ENCODE measurements around the gene PJA2. TPM values are rescaled to one million over a fixed set of nuclear protein-coding genes. Genes with fewer than 3 reads are reported as not detected.

Gene PJA2
- total and polyA plus RNA-seq, 4 donors = 17.5 to 148 (median 61.3) TPM

- 97 to 98% methylated on average over 3 of the region's 3 CpGs for WGBS, 2 donors
- DNase-seq = no peak
- H3K9ac ChIP-seq (ENCODE audit: insufficient read depth in 1 of 2, low read length in 2 of 2) = no peak overlapping the region
- no peak for TF ChIP-seq CTCF (IDR thresholded peaks at IDR 0.05; ENCODE audit: control extremely low read depth, extremely low read depth)
- H3K4me3 ChIP-seq = no peak overlapping the region
- H3K9me3 ChIP-seq (ENCODE audit: control insufficient read depth in 4 of 4, insufficient read depth in 3 of 4, low read length in 3 of 4) = peaks cover 0 to 8% (median 4%) of the 10 kb centered on the region in 4 donors
- no peak overlapping the region for H3K27ac ChIP-seq (ENCODE audit: low read depth in 1 of 2, low read length in 1 of 2)
- H3K27me3 ChIP-seq (ENCODE audit: control insufficient read depth in 3 of 3, insufficient read depth in 3 of 3, low read length in 2 of 3) = no peaks in the 10 kb centered on the region
- no peaks in the 10 kb centered on the region for H3K4me1 ChIP-seq (ENCODE audit: control insufficient read depth in 5 of 5, insufficient read depth in 5 of 5, low read length in 5 of 5)
- no peak for ATAC-seq (ENCODE audit: insufficient read depth, low FRiP score)
- H3K36me3 ChIP-seq (ENCODE audit: control insufficient read depth in 4 of 4, insufficient read depth in 4 of 4, low read length in 4 of 4) = peaks cover 7 to 49% (median 31%) of the 10 kb centered on the region in 4 donors
These were observed 44.8 kb downstream of the PJA2 start for GRCh38 chr5:109364977-109365376.

- ATAC-seq (ENCODE audit: insufficient read depth, low FRiP score) = no peak
- WGBS, 2 donors = 83 to 87% methylated on average over 3 of the region's 3 CpGs
- Histone ChIP-seq H3K36me3 (ENCODE audit: control insufficient read depth in 4 of 4, insufficient read depth in 4 of 4, low read length in 4 of 4) (peaks cover 2 to 43% (median 18%) of the 10 kb centered on the region in 4 donors), H3K27ac (ENCODE audit: low read depth in 1 of 2, low read length in 1 of 2) (no peak overlapping the region), H3K4me3 (no peak overlapping the region), H3K4me1 (ENCODE audit: control insufficient read depth in 5 of 5, insufficient read depth in 5 of 5, low read length in 5 of 5) (no peaks in the 10 kb centered on the region), H3K9ac (ENCODE audit: insufficient read depth in 1 of 2, low read length in 2 of 2) (no peak overlapping the region), H3K9me3 (ENCODE audit: control insufficient read depth in 4 of 4, insufficient read depth in 3 of 4, low read length in 3 of 4) (no peaks in the 10 kb centered on the region), H3K27me3 (ENCODE audit: control insufficient read depth in 3 of 3, insufficient read depth in 3 of 3, low read length in 2 of 3) (no peaks in the 10 kb centered on the region)
- no peak for DNase-seq
- no peak for TF ChIP-seq CTCF (IDR thresholded peaks at IDR 0.05; ENCODE audit: control extremely low read depth, extremely low read depth)
These were observed 50.1 kb downstream of the PJA2 start for GRCh38 chr5:109359642-109360041.

DNA sequence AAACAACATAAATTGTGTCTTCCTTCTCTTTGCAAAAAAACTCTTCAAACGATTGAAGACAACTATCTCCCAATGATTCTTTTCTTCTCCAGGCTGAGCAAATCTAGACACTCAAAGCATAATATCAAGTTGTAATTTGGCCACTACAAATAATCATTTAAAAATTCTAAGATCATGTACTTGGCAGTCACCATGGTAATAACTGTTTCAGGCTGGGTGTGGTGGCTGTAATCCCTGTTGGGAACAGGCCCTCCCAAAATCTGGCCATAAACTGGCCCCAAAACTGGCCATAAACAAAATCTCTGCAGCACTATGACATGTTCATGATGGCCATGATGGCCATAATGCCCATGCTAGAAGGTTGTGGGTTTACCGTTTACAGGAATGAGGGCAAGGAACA, 52.0 kb downstream of the PJA2 start:
- Histone ChIP-seq H3K27ac (ENCODE audit: low read depth in 1 of 2, low read length in 1 of 2) (peak overlapping the region in 1 of 2 donors; percentile 33), H3K36me3 (ENCODE audit: control insufficient read depth in 4 of 4, insufficient read depth in 4 of 4, low read length in 4 of 4) (peaks cover 2 to 42% (median 18%) of the 10 kb centered on the region in 4 donors), H3K4me3 (no peak overlapping the region), H3K9me3 (ENCODE audit: control insufficient read depth in 4 of 4, insufficient read depth in 3 of 4, low read length in 3 of 4) (no peaks in the 10 kb centered on the region), H3K9ac (ENCODE audit: insufficient read depth in 1 of 2, low read length in 2 of 2) (no peak overlapping the region), H3K4me1 (ENCODE audit: control insufficient read depth in 5 of 5, insufficient read depth in 5 of 5, low read length in 5 of 5) (no peaks in the 10 kb centered on the region), H3K27me3 (ENCODE audit: control insufficient read depth in 3 of 3, insufficient read depth in 3 of 3, low read length in 2 of 3) (no peaks in the 10 kb centered on the region)
- DNase-seq (no peak), ATAC-seq (ENCODE audit: insufficient read depth, low FRiP score) (no peak)
- WGBS, 2 donors = 92 to 94% methylated on average over 2 of the region's 2 CpGs
- no peak for TF ChIP-seq CTCF (IDR thresholded peaks at IDR 0.05; ENCODE audit: control extremely low read depth, extremely low read depth)

DNA sequence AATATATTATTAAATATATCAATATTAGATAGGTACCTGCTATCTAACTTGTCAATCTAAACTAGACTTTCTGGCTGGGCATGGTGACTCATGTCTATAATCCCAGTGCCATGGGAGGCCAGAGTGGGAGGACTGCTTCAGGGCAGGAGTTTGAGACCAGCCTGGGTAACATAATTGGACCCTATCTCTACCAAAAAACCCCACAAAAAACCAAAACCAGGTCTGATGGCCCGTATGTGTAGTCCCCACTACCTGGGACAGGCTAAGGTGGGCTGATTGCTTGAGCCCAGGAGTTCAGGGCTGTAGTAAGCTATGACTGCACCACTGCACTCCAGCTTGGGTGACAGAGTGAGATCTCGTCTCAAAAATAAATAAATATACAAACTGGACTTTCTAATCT, 55.0 kb downstream of the PJA2 start:
- no peak for TF ChIP-seq CTCF (IDR thresholded peaks at IDR 0.05; ENCODE audit: control extremely low read depth, extremely low read depth)
- H3K9ac ChIP-seq (ENCODE audit: insufficient read depth in 1 of 2, low read length in 2 of 2) = no peak overlapping the region
- H3K36me3 ChIP-seq (ENCODE audit: control insufficient read depth in 4 of 4, insufficient read depth in 4 of 4, low read length in 4 of 4) = peaks cover 2 to 24% (median 8%) of the 10 kb centered on the region in 4 donors
- H3K27ac ChIP-seq (ENCODE audit: low read depth in 1 of 2, low read length in 1 of 2) = no peak overlapping the region
- DNase-seq (peak; percentile 35 to 52 (median 39)), ATAC-seq (ENCODE audit: insufficient read depth, low FRiP score) (peak; percentile 47)
- H3K4me1 ChIP-seq (ENCODE audit: control insufficient read depth in 5 of 5, insufficient read depth in 5 of 5, low read length in 5 of 5) = peaks cover 0 to 2% (median 0%) of the 10 kb centered on the region in 5 donors
- H3K4me3 ChIP-seq = no peak overlapping the region
- 91 to 93% methylated on average over 2 of the region's 2 CpGs for WGBS, 2 donors
- H3K27me3 ChIP-seq (ENCODE audit: control insufficient read depth in 3 of 3, insufficient read depth in 3 of 3, low read length in 2 of 3) = no peaks in the 10 kb centered on the region
- H3K9me3 ChIP-seq (ENCODE audit: control insufficient read depth in 4 of 4, insufficient read depth in 3 of 4, low read length in 3 of 4) = no peaks in the 10 kb centered on the region
